Measurements from ENCODE around the gene RAN. TPM values are rescaled to one million over a fixed set of nuclear protein-coding genes. Genes with fewer than 3 reads are reported as not detected.
A peak's percentile ranks its signal among the peaks of the same experiment; 100 is the strongest.

The RAN gene
- total and polyA plus RNA-seq, 9 of the 15 experiments (the other 6 are each of a cell fraction or from before 2014, with no cell fraction given): 1,687 to 3,820 (median 2,300) TPM

DNA sequence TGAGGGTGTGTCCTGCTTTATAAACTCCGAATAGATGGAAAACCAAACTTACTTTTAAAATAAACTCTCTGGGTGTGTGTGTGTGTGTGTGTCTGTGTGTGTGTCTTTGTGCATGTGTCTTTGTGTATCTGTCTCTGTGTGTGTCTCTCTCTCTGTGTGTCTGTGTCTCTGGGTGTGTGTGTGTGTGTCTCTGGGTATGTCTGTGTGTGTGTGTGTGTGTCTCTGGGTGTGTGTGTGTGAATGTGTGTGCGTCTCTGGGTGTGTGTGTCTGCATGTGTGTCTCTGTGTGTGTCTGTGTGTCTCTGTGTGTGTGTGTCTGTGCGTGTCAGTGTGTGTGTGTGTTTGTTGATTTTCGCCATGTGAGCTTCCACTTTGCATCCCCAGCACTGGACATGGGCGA is 9.2 kb downstream of the RAN start (continued):
- TF ChIP-seq SMARCA5 (IDR thresholded peaks at IDR 0.05) (0 out of 2 replicates have a peak, but pooled peaks have one; percentile 23), MIER1 (IDR thresholded peaks at IDR 0.05; ENCODE audit: low read depth) (no peak), NFIC (IDR thresholded peaks at IDR 0.05) (no peak), CBX3 (IDR thresholded peaks at IDR 0.05; ENCODE audit: borderline replicate concordance in 1 of 2, low read length in 2 of 2) (no peak), WHSC1 (IDR thresholded peaks at IDR 0.05; ENCODE audit: low read length) (no peak), ZNF24 (IDR thresholded peaks at IDR 0.05) (no peak), TRIM24 (IDR thresholded peaks at IDR 0.05) (peak in 1 of 2 experiments; percentile 27; a peak in 1 of 4 replicates), BMI1 (IDR thresholded peaks at IDR 0.05; ENCODE audit: low read length) (no peak), PHF20 (IDR thresholded peaks at IDR 0.05; ENCODE audit: partially characterized antibody) (peak; percentile 43), MCM2 (IDR thresholded peaks at IDR 0.05; ENCODE audit: low read depth) (no peak), HCFC1 (IDR thresholded peaks at IDR 0.05; ENCODE audit: low read depth, low read length) (no peak), ZNF76 (CRISPR knock-in tag; IDR thresholded peaks at IDR 0.05; ENCODE audit: borderline replicate concordance) (no peak), RNF2 (IDR thresholded peaks at IDR 0.05) (no peak), SUPT5H (IDR thresholded peaks at IDR 0.05) (peak; percentile 36; the same call in 1 of the 2 replicates), HLTF (IDR thresholded peaks at IDR 0.05) (0 out of 2 replicates have a peak, but pooled peaks have one; percentile 41), HIVEP1 (CRISPR knock-in tag; IDR thresholded peaks at IDR 0.05) (no peak), TGIF2 (CRISPR knock-in tag; IDR thresholded peaks at IDR 0.05) (no peak), NFRKB (IDR thresholded peaks at IDR 0.05; ENCODE audit: low read depth) (no peak)
- TF ChIP-seq, protein P1, sequence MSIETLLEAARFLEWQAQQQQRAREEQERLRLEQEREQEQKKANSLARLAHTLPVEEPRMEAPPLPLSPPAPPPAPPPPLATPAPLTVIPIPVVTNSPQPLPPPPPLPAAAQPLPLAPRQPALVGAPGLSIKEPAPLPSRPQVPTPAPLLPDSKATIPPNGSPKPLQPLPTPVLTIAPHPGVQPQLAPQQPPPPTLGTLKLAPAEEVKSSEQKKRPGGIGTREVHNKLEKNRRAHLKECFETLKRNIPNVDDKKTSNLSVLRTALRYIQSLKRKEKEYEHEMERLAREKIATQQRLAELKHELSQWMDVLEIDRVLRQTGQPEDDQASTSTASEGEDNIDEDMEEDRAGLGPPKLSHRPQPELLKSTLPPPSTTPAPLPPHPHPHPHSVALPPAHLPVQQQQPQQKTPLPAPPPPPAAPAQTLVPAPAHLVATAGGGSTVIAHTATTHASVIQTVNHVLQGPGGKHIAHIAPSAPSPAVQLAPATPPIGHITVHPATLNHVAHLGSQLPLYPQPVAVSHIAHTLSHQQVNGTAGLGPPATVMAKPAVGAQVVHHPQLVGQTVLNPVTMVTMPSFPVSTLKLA (conservative IDR thresholded peaks at IDR 0.05): no peak
- TF ChIP-seq, protein P2, sequence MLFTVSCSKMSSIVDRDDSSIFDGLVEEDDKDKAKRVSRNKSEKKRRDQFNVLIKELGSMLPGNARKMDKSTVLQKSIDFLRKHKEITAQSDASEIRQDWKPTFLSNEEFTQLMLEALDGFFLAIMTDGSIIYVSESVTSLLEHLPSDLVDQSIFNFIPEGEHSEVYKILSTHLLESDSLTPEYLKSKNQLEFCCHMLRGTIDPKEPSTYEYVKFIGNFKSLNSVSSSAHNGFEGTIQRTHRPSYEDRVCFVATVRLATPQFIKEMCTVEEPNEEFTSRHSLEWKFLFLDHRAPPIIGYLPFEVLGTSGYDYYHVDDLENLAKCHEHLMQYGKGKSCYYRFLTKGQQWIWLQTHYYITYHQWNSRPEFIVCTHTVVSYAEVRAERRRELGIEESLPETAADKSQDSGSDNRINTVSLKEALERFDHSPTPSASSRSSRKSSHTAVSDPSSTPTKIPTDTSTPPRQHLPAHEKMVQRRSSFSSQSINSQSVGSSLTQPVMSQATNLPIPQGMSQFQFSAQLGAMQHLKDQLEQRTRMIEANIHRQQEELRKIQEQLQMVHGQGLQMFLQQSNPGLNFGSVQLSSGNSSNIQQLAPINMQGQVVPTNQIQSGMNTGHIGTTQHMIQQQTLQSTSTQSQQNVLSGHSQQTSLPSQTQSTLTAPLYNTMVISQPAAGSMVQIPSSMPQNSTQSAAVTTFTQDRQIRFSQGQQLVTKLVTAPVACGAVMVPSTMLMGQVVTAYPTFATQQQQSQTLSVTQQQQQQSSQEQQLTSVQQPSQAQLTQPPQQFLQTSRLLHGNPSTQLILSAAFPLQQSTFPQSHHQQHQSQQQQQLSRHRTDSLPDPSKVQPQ (CRISPR knock-in tag; IDR thresholded peaks at IDR 0.05; ENCODE audit: borderline replicate concordance): no peak
- TF ChIP-seq, protein P3, sequence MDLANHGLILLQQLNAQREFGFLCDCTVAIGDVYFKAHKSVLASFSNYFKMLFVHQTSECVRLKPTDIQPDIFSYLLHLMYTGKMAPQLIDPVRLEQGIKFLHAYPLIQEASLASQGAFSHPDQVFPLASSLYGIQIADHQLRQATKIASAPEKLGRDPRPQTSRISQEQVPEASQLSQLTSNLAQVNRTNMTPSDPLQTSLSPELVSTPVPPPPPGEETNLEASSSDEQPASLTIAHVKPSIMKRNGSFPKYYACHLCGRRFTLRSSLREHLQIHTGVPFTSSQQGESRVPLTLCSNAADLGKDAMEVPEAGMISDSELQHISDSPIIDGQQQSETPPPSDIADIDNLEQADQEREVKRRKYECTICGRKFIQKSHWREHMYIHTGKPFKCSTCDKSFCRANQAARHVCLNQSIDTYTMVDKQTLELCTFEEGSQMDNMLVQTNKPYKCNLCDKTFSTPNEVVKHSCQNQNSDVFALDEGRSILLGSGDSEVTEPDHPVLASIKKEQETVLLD (IDR thresholded peaks at IDR 0.05): no peak

Data from K562 (cell line).